ENCODE results near the gene AAMP.

AAMP gene

GRCh38 chr2:218267259-218267658 lies 2.7 kb downstream of the AAMP start:
- TF ChIP-seq FOXP2 (optimal IDR thresholded peaks at IDR 0.05; ENCODE audit: borderline replicate concordance, extremely low read depth, extremely low read length, insufficient read depth) (no peak), TAF1 (IDR thresholded peaks at IDR 0.05; ENCODE audit: borderline replicate concordance, insufficient read depth, low read length) (no peak), REST (IDR thresholded peaks at IDR 0.05; ENCODE audit: insufficient read depth in 1 of 2, low read depth in 2 of 2, low read length in 2 of 2) (no peak), SIN3A (IDR thresholded peaks at IDR 0.05; ENCODE audit: borderline replicate concordance, insufficient read depth, low read length) (no peak), POLR2AphosphoS5 (IDR thresholded peaks at IDR 0.05; ENCODE audit: low read depth, low read length) (no peak)

- TF ChIP-seq REST (IDR thresholded peaks at IDR 0.05; ENCODE audit: insufficient read depth in 1 of 2, low read depth in 2 of 2, low read length in 2 of 2) (no peak), FOXP2 (optimal IDR thresholded peaks at IDR 0.05; ENCODE audit: borderline replicate concordance, extremely low read depth, extremely low read length, insufficient read depth) (no peak), POLR2AphosphoS5 (IDR thresholded peaks at IDR 0.05; ENCODE audit: low read depth, low read length) (no peak), TAF1 (IDR thresholded peaks at IDR 0.05; ENCODE audit: borderline replicate concordance, insufficient read depth, low read length) (no peak), SIN3A (IDR thresholded peaks at IDR 0.05; ENCODE audit: borderline replicate concordance, insufficient read depth, low read length) (no peak)
These were observed 3.5 kb downstream of the AAMP start for GRCh38 chr2:218266316-218266979.

GRCh38 chr2:218265626-218266025 lies 4.3 kb downstream of the AAMP start:
- TF ChIP-seq SIN3A (IDR thresholded peaks at IDR 0.05; ENCODE audit: borderline replicate concordance, insufficient read depth, low read length) (no peak), FOXP2 (optimal IDR thresholded peaks at IDR 0.05; ENCODE audit: borderline replicate concordance, extremely low read depth, extremely low read length, insufficient read depth) (no peak), TAF1 (IDR thresholded peaks at IDR 0.05; ENCODE audit: borderline replicate concordance, insufficient read depth, low read length) (no peak), POLR2AphosphoS5 (IDR thresholded peaks at IDR 0.05; ENCODE audit: low read depth, low read length) (no peak), REST (IDR thresholded peaks at IDR 0.05; ENCODE audit: insufficient read depth in 1 of 2, low read depth in 2 of 2, low read length in 2 of 2) (no peak)

GRCh38 chr2:218264773-218265561 lies 5.0 kb downstream of the AAMP start:
- no peak for TF ChIP-seq POLR2AphosphoS5 (IDR thresholded peaks at IDR 0.05; ENCODE audit: low read depth, low read length)
- no peak for TF ChIP-seq SIN3A (IDR thresholded peaks at IDR 0.05; ENCODE audit: borderline replicate concordance, insufficient read depth, low read length)
- TF ChIP-seq FOXP2 (optimal IDR thresholded peaks at IDR 0.05; ENCODE audit: borderline replicate concordance, extremely low read depth, extremely low read length, insufficient read depth) = no peak
- TF ChIP-seq REST (IDR thresholded peaks at IDR 0.05; ENCODE audit: insufficient read depth in 1 of 2, low read depth in 2 of 2, low read length in 2 of 2) = no peak
- TF ChIP-seq TAF1 (IDR thresholded peaks at IDR 0.05; ENCODE audit: borderline replicate concordance, insufficient read depth, low read length) = no peak

Data from PFSK-1 (cell line).